ENCODE measurements around the gene CYTH4. TPM values are rescaled to one million over a fixed set of nuclear protein-coding genes. Genes with fewer than 3 reads are reported as not detected.
A peak's percentile ranks its signal among the peaks of the same experiment; 100 is the strongest.

The CYTH4 gene
- total RNA-seq, 4 donors from 2014 or later = 13.5 to 75.9 (median 22.5) TPM

DNA sequence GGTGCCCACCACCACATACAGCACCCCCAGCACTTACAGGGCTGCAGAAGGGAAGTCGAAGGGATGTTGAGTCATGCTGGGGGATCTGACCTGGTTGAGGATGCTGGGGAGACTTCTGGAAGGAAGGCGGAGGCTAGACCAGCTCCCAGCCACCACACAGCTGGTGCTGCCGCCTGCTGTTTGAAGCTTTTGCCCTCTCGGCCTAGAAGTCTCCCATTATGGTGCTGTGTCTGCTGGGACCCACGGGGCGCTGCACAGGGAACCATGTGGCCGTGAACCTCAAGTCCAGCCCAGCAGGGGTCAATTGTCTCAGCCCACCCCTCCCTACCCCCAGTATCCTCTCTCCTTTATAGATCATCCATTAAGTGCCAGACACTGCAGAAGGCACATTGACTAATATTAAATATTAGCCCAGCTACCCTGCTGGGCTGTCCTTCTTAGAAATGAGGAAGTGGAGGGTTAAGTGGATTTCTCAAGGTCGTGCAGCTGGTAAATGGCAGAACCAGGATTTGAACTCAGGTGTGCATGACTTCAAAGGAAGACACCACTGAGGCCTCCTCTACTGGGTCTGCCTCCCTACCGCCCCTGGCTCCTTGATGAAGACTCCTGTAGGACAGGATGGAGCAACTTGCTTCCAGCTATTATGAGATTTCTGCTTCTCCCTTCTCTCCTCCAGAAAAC lies 49.7 kb downstream of the CYTH4 start:
- H3K4me1 ChIP-seq = peaks cover 0 to 30% (median 2%) of the 10 kb centered on the region in 4 donors

DNA sequence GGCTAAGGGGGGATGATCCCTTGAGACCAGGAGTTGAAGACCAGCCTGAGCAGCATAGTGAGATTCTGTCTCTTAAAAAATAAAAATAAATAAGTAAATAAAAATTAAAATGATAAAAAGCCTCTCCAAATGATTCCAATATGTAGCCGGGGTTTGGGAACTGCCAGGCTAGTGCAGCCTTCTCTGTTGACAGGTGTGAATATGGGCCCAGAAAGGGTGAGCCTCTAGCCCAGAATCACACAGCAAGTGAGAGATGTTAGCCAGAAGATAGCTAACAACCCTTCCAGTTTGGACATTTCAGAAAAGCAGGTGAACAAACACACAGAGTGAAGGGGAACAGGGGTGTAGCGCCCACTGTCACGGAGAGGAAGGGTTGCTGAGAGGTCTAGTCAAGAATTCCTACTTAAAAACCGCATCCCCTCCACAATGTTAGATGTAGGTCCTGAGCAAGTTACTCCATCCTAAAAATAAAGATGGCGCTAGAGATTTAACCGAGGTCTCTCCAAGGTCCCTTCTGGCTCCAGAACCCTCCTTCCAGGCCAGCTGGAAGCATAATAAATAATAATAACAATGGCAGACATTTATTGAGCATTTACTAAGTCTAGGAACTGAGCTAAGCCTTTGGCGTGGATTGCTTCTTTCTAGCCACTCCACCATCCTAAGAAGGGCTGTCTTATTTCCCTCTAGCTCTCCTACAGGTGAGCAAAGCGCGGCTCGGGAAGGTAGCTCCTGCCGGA lies 51.6 kb downstream of the CYTH4 start:
- DNase-seq = no peak
- Histone ChIP-seq H3K4me1 (peaks cover 0 to 30% (median 2%) of the 10 kb centered on the region in 4 donors), H3K4me3 (no peak overlapping the region), H3K27ac (no peak overlapping the region), H3K36me3 (no peaks in the 10 kb centered on the region), H3K9me3 (no peaks in the 10 kb centered on the region), H3K27me3 (peaks cover 0 to 19% of the 10 kb centered on the region in 2 donors)
- no peak for TF ChIP-seq POLR2A (IDR thresholded peaks at IDR 0.05)
- TF ChIP-seq, protein P1, sequence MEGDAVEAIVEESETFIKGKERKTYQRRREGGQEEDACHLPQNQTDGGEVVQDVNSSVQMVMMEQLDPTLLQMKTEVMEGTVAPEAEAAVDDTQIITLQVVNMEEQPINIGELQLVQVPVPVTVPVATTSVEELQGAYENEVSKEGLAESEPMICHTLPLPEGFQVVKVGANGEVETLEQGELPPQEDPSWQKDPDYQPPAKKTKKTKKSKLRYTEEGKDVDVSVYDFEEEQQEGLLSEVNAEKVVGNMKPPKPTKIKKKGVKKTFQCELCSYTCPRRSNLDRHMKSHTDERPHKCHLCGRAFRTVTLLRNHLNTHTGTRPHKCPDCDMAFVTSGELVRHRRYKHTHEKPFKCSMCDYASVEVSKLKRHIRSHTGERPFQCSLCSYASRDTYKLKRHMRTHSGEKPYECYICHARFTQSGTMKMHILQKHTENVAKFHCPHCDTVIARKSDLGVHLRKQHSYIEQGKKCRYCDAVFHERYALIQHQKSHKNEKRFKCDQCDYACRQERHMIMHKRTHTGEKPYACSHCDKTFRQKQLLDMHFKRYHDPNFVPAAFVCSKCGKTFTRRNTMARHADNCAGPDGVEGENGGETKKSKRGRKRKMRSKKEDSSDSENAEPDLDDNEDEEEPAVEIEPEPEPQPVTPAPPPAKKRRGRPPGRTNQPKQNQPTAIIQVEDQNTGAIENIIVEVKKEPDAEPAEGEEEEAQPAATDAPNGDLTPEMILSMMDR (IDR thresholded peaks at IDR 0.05) = no peak

More for the DNA sequence above, 49.7 kb downstream of the CYTH4 start:
- H3K36me3 ChIP-seq = no peaks in the 10 kb centered on the region
- no peak for DNase-seq
- H3K27me3 ChIP-seq = peaks cover 0 to 19% of the 10 kb centered on the region in 2 donors
- H3K9me3 ChIP-seq = no peaks in the 10 kb centered on the region
- no peak overlapping the region for H3K4me3 ChIP-seq
- no peak for TF ChIP-seq POLR2A (IDR thresholded peaks at IDR 0.05)
- TF ChIP-seq, protein P1 (IDR thresholded peaks at IDR 0.05) = peak in 1 of 6 experiments; percentile 11
- H3K27ac ChIP-seq = no peak overlapping the region

DNA sequence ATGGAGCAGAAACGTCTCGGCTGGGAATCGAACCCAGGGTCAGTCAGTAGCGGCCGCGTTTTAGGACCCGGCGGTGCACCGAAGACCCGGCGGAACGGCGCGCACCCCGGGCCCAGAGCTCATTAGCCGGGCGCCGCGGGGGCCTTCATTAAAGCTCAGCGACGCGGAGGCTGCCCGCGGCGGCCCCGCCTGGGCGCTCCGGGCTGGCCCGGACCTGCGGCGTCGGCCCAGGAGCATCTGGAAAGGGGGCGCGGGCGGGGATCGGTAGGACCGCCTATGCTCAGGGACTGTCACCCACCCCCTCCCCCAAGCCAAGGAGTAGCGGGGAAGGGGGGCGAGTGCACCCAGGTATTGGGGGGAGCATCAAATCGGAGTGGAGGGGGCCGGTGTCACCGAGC lies 52.2 kb downstream of the CYTH4 start:
- H3K36me3 ChIP-seq = no peaks in the 10 kb centered on the region
- DNase-seq = no peak
- TF ChIP-seq, protein P1 (IDR thresholded peaks at IDR 0.05) = no peak
- no peak for TF ChIP-seq POLR2A (IDR thresholded peaks at IDR 0.05)
- H3K4me3 ChIP-seq = no peak overlapping the region
- no peak overlapping the region for H3K27ac ChIP-seq
- peaks cover 0 to 30% (median 2%) of the 10 kb centered on the region in 4 donors for H3K4me1 ChIP-seq
- H3K9me3 ChIP-seq = no peaks in the 10 kb centered on the region
- peaks cover 0 to 19% of the 10 kb centered on the region in 2 donors for H3K27me3 ChIP-seq

DNA sequence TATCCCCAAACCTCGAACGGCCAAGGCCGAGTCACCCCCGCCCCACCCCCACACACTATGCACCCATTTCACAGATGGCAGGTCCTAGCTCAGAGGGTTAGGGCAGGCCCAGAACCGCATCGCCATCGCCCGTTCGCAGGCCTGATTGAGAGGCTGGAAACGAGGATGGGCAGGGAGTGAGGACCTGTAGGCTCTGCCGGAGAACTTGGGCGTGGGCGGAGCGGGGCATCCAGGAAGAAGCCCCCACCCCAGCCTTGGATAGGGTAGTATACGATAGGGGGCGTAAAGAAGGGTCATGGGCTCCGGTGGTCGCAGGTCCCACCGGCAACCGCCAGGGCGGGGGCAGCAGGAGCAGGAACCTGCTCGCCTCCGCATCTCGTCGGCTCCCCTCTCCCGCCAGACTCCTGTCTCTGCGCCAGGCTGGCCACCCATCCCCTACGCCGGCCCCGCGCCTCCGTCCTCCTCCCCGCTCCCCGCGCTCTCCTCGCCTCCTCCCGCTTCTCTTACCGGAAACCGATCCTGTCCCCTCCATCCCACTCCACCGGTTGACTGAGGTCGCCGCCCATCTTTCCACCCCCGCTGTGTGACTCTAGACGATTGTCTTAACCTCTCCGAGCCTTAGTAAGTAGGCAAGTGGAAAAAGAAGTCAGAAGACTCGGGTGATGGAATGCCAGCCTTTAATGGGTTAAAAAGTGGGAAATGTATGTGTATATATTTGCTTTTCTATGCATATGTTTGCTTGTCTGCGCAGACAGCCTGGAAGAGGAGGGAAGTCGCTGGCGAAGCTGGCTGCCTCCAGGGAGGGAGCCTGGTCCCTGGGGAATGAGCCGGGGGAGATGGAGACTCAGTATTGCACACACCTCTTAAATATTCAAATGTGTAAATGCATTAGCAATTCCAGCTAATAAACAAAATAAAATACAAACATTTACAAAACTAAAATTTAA lies 52.8 kb downstream of the CYTH4 start:
- no peaks in the 10 kb centered on the region for H3K36me3 ChIP-seq
- DNase-seq = no peak
- TF ChIP-seq POLR2A (IDR thresholded peaks at IDR 0.05) = no peak
- TF ChIP-seq, protein P1 (IDR thresholded peaks at IDR 0.05) = no peak
- H3K9me3 ChIP-seq = no peaks in the 10 kb centered on the region
- no peak overlapping the region for H3K27ac ChIP-seq
- H3K27me3 ChIP-seq = peaks cover 0 to 19% of the 10 kb centered on the region in 2 donors
- H3K4me1 ChIP-seq = peaks cover 0 to 30% (median 2%) of the 10 kb centered on the region in 4 donors
- H3K4me3 ChIP-seq = no peak overlapping the region

DNA sequence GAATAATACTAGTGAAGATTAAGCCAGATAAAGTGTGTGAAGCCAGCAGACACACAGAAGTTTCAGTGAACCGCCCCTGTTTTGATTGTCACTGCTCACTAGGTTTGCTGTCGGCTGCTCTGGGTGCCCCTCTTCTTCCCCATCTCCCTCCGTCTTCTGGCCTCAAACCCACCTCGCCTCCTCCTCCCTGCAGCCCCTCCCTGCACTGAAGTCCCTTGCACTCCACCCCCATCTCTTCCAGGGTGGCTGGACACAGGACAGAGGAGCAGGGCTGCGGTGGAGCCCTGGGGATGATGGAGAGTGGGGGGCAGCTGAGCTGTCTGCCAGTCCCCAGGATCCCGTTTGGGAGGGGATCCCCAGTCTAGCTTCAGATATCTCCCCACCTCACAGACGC lies 53.5 kb downstream of the CYTH4 start:
- TF ChIP-seq, protein P1 (IDR thresholded peaks at IDR 0.05) = no peak
- no peak for TF ChIP-seq POLR2A (IDR thresholded peaks at IDR 0.05)
- Histone ChIP-seq H3K36me3 (no peaks in the 10 kb centered on the region), H3K9me3 (no peaks in the 10 kb centered on the region), H3K27me3 (peaks cover 0 to 19% of the 10 kb centered on the region in 2 donors), H3K4me3 (no peak overlapping the region), H3K4me1 (peaks cover 0 to 25% (median 2%) of the 10 kb centered on the region in 4 donors), H3K27ac (no peak overlapping the region)
- no peak for DNase-seq

Data from Peyer's patch (tissue), 4 donors.